Measurements from ENCODE around the gene TRPC4AP.

Gene TRPC4AP
- total RNA-seq = 95.5 to 198 (median 131) reads per million in 17 experiments

DNA sequence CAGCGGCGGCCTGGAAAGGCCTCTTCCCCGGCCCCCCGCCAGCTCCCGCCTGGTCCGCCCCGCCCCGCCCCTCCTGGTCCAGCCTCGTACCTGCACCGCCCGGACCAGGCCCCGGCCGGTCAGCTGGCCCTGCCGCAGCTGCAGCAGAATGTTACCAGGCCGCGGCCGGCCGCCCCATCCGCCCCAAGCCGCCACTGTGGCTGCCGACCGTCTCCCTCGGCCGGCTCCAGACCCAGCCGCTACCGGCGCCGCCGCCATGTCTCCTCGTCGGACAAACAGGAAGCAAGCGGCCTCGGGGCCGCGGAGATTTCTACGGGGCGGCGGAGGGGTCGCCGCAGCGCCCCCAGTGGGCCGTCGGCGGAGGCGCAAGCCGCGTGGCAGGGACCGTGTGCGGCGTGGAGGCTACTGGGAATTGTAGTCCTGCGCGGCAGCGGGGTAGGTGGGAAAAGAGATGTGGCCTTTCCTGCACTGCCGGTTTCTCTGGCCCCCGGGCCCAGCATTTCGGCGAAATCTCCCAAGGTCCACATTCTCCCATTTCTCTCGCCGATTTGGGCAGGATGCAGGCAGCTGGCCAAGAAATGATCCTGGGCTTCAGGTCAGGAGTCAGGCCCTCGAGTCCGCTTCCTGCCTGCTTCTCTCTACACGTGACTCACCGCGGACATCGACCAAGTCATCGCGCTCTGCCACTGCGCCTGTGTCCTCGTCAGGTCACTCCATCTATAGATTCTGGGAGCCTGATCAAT, at the start of gene TRPC4AP:
TSS of gene TRPC4AP (minus strand) at position 284 of the 743 bp plus-strand sequence. CDS start at position 258, 26 bp downstream.
- DNase-seq = peak; percentile 93 to 96 (median 96)

DNA sequence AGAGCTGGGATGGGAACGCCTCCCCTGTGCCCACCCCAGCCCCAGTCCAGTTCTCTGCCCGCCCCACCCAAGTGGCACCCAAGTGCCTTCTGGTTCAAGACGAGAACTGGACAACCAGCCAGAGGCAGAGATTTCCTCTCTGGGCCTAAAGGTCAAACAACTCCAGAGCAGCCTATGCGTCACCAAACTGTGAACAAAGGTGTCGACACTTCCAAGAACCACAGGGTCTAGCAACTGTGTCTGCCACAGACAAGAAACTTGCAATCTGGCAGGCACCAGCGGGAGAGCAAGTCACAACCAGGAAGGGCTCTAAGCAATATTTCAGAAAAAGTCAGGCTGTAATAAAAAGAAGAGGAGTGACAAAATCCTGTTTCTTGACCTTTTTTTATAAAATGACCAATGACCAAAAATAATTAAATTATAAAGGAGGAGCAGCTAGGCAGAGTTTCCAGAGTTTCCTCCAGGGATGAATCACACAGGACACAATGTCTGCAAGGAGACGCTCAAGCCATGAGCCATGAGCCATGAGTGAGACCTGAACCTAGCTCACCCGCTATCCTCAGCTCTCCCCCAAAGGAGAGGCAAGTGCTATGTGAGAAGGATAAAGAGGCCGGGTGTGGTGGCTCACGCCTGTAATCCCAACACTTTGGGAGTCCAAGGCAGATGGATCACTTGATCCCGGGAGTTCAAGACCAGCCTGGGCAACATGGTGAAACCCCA, 43.4 kb upstream of the TRPC4AP start:
- peak; percentile 13 to 58 (median 46) for DNase-seq

DNA sequence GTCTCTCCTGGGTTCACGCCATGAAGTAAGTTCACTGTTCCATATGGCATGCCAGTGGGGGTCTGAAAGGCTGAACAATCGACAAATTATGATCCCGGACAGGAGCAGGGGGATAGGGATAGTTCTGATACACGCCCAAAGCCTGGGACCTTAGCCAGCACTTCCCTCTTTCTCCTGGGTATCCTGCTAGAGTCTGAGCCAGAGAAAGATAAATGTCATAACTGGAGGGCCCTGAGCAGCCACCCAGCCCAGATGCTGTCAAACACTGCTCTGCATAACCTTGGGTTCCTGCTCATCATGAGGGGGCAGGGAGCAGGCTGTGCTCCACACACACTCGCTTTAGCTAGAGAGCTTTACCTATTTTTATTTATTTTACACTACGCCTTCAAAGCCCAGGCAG, 42.3 kb upstream of the TRPC4AP start:
- no peak for DNase-seq

GRCh38 chr20:35134472-35134871, 41.9 kb upstream of the TRPC4AP start:
- no peak for DNase-seq

- DNase-seq = no peak
Measured at GRCh38 chr20:35133735-35134134, 41.1 kb upstream of the TRPC4AP start.

DNA sequence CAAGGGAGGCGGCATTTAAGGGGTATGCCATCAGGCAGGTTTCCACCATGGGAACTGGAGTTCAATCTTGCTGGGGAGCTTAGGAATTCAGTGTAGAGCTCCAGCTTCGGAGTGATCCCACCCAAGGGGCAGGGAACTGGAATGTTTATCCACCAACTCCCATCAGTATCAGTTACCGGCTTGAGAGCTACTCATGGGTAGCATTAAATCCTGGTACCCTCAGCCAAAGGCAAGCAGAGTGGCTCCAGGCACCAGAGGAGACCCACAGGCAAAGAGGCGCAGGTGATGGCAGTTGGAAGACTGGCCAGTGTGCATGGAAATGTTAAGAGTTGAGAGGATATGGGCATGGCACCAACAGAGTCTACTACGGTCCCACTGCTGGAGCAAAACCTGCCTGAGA, 40.4 kb upstream of the TRPC4AP start:
- no peak for DNase-seq

DNA sequence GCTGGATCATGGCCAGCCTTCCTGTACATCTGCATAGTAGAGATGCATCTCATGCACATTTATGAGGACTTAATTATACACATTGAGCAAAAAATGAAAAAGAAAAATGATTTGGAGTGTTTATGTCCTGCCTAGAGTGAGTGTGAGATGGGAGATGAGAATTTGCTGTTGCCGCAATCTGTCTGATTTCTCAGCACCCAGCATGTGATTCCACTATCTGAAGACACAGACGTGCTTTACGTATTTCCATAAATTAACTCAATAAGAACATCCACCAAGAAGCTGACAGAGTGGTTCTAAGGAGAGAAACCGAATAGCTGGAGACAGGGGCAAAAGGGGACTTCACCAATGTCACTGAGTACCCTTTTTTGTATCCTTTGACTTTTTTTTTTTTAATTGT, 39.3 kb upstream of the TRPC4AP start:
- DNase-seq = no peak

GRCh38 chr20:35129647-35130069, 37.1 kb upstream of the TRPC4AP start:
- DNase-seq = peak; percentile 53 to 77 (median 63)

GRCh38 chr20:35125753-35126152, 33.1 kb upstream of the TRPC4AP start:
- no peak for DNase-seq

DNA sequence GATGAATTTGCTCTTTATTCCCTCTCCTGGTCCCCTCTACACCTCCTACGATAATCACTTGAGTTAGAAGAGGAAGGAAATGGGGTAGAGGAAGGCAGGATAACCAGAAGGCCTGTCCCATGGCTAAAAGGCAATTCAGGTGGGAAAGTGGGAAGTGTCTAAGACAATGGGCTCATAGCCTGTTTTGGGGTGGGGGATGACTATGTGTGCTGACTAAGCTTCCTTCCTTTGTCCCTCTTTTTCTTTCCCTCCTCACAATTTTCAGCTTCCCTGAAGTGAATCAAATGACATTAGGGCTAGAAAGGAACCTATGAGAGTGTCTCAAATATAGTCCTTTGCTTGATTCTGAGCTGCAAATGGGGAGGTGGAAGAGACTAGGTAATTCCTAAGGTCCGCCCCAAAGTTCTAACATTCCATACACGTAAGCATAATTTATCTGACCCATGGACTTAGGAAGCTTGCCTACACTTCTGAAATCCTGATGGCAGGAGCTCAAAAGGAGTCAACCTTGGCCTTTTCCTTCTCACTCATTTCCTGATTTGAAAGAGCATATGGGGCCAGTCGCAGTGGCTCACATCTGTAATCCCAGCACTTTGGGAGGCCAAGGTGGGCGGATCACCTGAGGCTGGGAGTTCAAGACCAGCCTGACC, 30.3 kb upstream of the TRPC4AP start:
- peak; percentile 22 to 61 (median 50) for DNase-seq

DNA sequence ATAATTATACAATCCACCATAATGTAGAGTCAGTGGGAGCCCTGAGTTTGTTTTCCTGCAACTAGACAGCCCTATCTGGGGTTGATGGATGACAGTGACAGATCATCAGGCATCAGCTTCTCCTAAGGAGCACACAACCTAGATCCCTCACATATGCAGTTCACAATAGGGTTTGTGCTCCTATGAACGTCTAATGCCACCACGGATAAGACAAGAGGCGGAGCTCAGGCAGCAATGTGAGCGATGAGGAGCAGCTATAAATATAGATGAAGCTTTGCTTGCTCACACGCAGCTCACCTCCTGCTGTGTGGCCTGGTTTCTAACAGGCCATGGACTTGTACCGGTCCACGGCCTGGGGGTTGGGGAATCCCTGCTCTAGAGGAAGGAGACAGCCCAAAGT, 28.6 kb upstream of the TRPC4AP start:
- DNase-seq = no peak

GRCh38 chr20:35120012-35120701, 27.6 kb upstream of the TRPC4AP start:
- DNase-seq = peak; percentile 81 to 94 (median 86)

- no peak for DNase-seq
Measured at GRCh38 chr20:35117629-35118028, 25.0 kb upstream of the TRPC4AP start.

GRCh38 chr20:35117196-35117595, 24.6 kb upstream of the TRPC4AP start:
- DNase-seq = no peak

GRCh38 chr20:35116258-35116657, 23.7 kb upstream of the TRPC4AP start:
- no peak for DNase-seq

- no peak for DNase-seq
Measured at GRCh38 chr20:35115606-35116005, 23.0 kb upstream of the TRPC4AP start.

- peak in 2 of 4 experiments; percentile 29 to 45 for DNase-seq
Measured at GRCh38 chr20:35112276-35112675, 19.7 kb upstream of the TRPC4AP start.

DNA sequence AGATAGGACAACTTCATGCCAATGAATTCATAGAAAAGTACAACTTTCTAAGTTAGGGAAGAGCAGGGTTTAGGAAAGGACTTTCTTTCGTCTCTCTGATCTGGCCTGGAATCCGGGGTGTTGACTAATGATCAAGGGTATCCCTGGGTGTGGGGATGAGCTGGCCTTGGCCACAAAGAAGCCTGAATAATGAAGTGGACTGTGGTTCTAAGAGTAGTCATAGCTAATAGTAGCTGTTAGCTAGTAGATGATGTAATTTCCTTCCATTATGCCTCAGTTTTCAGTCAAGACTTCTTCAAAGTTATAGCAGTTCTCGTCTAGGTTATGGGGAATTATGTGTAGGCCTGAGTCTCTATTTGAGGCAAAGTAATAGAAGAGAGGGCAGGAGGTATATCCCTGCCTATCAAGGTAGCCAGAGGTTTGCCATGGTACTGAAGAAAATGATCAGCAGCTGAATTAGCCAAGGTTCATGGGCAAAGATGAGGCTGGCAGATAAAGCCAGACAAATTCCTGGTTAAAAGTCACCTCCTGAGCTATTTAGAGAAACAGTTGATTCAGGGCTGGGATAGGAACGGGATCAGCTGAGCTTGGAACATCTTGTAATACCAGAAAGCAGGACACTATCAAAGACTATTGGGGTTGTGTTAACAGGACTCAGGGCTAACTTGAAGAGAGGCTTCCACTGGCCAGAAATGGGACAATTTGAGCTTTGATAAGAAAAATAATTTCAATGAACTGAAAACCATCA, 18.7 kb upstream of the TRPC4AP start:
- DNase-seq = peak; percentile 50 to 78 (median 66)

DNA sequence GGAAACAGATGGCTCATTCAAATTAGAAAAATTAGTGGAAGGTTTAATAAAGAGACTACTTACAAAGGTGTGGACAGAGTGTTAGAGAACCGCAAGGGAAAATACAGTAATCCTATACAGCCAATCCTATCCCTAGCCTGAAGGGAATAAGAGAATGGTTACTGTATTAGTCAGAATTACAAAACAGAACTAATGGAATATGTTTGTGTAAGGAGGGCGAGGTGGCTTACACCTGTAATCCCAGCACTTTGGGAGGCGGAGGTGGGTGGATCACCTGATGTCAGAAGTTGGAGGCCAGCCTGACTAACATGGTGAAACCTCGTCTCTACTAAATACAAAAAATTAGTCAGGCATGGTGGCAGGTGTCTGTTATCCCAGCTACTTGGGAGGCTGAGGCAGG, 16.3 kb upstream of the TRPC4AP start:
- DNase-seq = no peak

- DNase-seq = no peak
Measured at GRCh38 chr20:35106827-35107380, 14.3 kb upstream of the TRPC4AP start.

DNA sequence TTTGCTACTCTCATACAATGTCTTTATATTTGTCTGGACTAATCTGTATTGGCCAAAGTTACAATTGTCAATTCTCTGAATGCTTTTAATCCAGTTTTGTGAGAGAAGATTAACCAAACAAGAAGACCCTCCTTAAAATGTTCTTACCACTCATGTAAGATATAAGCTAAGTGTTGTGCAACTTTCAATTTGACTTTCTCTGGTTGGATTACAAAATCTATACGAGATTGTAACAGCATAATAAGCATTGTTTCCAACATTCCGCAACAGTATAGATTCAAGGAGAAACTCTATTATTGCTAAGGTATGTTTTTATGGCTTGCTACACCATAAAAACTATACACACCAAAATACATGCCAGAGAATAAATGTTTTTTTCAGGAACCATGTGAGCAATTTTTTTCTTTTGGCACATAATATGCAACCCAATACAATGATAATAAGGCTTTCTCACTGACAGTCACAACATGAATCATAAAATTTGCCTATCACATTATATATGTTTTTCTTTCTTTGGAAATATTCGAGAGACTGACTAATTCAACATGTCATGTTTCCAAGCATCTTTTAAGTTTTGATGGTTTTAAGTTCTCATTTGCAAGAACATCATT, 12.2 kb upstream of the TRPC4AP start:
- no peak for DNase-seq

All from suppressor macrophage (primary cell).